NCI-H2107 (cell line): Measurements from ENCODE around the gene ZDHHC13.

Source experiments
- DNase-seq: peaks from one replicate; lab custom pipeline; 2025; lab: John Stamatoyannopoulos, UW

Gene ZDHHC13

GRCh38 chr11:19116971-19117759 is at the start of gene ZDHHC13:
ZDHHC13 (plus strand) TSS chr11:19117168; CDS start chr11:19117250, 82 bp downstream.
- peak; percentile 73 for DNase-seq

GRCh38 chr11:19071255-19071654 is 45.7 kb upstream of the ZDHHC13 start:
- peak; percentile 58 for DNase-seq

GRCh38 chr11:19072464-19072863 is 44.5 kb upstream of the ZDHHC13 start:
- no peak for DNase-seq

GRCh38 chr11:19073454-19074415 is 43.2 kb upstream of the ZDHHC13 start:
- no peak for DNase-seq

- DNase-seq, result no peak
These were observed 41.3 kb upstream of the ZDHHC13 start for GRCh38 chr11:19075636-19076035.

GRCh38 chr11:19076744-19077589 is 40.0 kb upstream of the ZDHHC13 start:
- DNase-seq, result peak; percentile 14

- DNase-seq, result no peak
These were observed 39.0 kb upstream of the ZDHHC13 start for GRCh38 chr11:19077965-19078364.

GRCh38 chr11:19079643-19080440 is 37.1 kb upstream of the ZDHHC13 start:
- no peak for DNase-seq

GRCh38 chr11:19080579-19080993 is 36.4 kb upstream of the ZDHHC13 start:
- DNase-seq, result no peak

- no peak for DNase-seq
These were observed 33.8 kb upstream of the ZDHHC13 start for GRCh38 chr11:19083166-19083565.

GRCh38 chr11:19084661-19085315 is 32.2 kb upstream of the ZDHHC13 start:
- DNase-seq, result no peak

- no peak for DNase-seq
These were observed 29.3 kb upstream of the ZDHHC13 start for GRCh38 chr11:19087658-19088057.

- DNase-seq, result no peak
These were observed 28.2 kb upstream of the ZDHHC13 start for GRCh38 chr11:19088791-19089190.

- DNase-seq, result no peak
These were observed 27.5 kb upstream of the ZDHHC13 start for GRCh38 chr11:19089421-19089820.

- DNase-seq, result no peak
These were observed 25.6 kb upstream of the ZDHHC13 start for GRCh38 chr11:19091366-19091765.

- no peak for DNase-seq
These were observed 24.6 kb upstream of the ZDHHC13 start for GRCh38 chr11:19092342-19092741.

- DNase-seq, result no peak
These were observed 24.1 kb upstream of the ZDHHC13 start for GRCh38 chr11:19092850-19093249.

- DNase-seq, result no peak
These were observed 23.0 kb upstream of the ZDHHC13 start for GRCh38 chr11:19093976-19094375.

GRCh38 chr11:19094859-19095258 is 22.1 kb upstream of the ZDHHC13 start:
- no peak for DNase-seq

- DNase-seq, result no peak
These were observed 17.9 kb upstream of the ZDHHC13 start for GRCh38 chr11:19099093-19099492.

GRCh38 chr11:19100885-19101284 is 16.1 kb upstream of the ZDHHC13 start:
- DNase-seq, result no peak
